HG02885 (cell line): ENCODE results near the gene VCX3A.
"Not testable (repeated sequence)": the region's sequence is repeated elsewhere in the genome, so short reads cannot be mapped to it uniquely, and the experiment has no call there.

Experiments
- ATAC-seq: cut with Tn5 transposase; IDR thresholded peaks from one replicate; pipeline ENCODE4 v1.9.1; 2021; ENCODE audit warnings: mild to moderate bottlenecking; ENCODE audit not compliant: unreplicated experiment, poor library complexity

VCX3A gene

DNA sequence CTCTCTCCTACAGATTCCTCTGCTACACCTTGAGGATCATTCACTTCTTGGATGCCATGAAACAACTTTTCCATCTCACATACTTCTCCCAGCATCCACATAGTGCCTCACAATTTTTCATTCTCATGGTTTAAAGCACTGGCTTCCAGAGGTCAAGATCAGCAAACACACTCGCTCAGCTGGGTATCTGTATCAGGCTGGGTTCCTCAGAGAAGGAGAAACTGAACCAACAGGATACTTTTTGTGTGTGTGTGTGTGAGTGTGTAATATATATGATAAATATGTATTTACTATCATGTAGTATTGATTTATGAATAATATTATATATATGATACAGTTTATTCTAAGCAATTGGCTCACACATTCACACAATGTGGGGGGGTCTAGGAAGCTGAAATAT is at the start of gene VCX3A:
TSS of gene VCX3A (minus strand) at position 101 of the 400 bp plus-strand sequence. CDS start 621 bp downstream, outside the sequence.
- not testable (repeated sequence) for ATAC-seq

DNA sequence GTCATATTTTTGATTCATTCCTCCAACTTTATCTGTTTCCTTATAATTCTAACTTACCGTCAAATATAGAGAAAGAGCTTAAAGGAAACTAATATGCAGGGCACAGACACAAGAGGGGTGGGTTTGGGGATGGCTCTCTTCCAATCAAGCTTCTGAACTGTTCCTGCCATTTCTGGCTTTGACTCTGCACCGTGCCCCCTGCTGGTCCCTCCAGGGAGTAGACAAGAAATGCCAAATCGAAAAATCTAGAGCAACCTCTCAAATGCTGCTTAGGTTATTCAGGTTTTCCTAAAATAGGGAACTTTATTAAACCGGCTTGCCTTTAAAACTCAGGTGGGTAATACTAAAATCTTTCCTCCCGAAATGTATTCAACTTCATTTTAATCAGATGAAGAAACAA is 39.8 kb upstream of the VCX3A start:
- ATAC-seq: no peak

DNA sequence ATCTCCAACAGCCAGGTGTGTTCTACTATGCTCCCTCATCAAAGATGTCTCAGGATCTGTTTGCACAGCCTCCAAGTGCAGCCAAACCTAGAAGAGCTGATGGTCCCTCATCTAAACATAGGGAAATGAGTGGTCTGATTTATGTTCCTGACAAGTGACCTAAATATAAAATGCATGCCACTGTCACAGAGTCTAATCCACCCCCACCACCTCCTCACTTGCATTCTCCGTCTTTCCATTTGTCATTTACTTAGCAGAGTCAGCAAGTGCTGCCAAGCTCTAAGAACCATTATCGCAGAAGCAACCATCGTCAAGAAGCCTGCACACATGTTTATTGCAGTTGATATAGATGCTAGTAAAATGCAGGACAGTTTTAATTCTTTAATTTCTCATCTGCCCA is 33.1 kb upstream of the VCX3A start:
- ATAC-seq: no peak

DNA sequence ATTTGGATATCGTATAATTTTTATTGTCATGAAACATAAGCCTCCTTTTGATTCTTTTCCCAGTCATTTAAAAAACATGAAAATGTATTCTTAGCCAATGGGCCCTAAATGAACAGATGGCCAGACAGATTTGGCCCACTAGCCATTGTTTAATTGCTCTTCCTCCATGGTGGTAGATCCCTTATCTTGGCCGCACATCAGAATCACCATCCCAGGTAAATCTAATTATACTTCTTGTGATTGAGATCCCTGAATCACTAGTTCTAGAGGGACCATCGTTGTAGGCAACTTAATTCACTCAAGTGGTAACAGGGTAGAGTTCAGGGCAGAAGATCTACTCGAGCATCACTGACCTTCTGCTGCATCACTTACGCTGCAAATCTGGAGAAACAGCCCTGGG is 24.1 kb upstream of the VCX3A start:
- ATAC-seq: no peak

DNA sequence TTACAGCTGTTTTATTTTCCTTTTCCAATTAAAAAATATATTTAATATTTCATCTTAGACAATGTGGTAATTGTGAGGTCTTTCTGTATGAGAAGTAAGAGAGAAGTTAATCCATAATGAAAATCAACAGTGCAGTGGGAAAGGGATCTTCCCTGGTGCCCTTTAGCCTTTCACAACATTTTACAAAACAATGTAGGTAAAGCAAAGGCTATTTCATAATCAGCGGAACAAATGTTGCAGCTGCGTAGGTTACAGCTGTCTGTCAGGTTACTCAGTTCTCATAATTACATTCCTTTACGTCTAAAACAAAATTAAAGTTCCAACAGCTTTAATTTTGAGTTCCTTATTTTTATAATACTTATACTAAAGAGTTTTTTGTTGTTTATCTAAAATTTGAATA is 22.8 kb upstream of the VCX3A start:
- no peak for ATAC-seq

DNA sequence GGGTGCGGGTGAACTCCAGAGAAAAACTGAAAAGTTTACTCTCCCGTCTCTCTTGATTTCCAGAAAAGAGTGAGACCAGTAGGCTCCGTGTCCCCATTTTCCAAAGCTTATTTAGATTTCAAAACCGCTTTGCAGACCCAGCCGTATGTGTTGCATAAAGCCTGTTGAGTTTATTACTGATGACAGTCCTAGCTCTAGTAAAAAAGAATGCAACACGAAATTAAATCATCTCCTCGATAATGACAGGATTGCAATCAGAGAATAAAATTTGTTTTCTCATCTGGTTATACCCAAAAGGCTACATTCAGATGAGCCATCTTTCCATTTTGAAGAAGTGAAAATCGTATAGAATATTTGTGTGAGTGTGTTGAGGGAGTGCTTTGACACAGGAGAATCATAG is 16.1 kb upstream of the VCX3A start:
- ATAC-seq: no peak

DNA sequence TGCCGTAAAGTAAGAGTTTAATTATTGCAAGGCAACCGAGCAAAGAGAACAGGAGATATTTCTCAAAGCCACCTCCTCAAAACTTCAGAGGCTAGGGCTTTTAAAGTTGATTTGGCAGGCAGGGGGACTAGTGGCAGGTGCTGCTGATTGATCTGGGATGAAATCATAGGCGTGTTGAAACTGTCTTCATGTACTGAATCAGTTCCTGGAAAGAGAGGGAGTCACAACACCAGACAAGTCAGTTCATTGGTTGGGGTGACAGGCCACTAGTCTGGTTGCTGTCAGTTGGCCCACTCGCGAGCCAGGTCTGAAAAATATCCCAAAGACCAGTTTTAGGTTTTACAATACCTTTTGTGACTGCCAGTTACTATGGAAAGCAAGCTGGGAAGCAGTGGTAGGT is 10.8 kb upstream of the VCX3A start:
- no peak for ATAC-seq

DNA sequence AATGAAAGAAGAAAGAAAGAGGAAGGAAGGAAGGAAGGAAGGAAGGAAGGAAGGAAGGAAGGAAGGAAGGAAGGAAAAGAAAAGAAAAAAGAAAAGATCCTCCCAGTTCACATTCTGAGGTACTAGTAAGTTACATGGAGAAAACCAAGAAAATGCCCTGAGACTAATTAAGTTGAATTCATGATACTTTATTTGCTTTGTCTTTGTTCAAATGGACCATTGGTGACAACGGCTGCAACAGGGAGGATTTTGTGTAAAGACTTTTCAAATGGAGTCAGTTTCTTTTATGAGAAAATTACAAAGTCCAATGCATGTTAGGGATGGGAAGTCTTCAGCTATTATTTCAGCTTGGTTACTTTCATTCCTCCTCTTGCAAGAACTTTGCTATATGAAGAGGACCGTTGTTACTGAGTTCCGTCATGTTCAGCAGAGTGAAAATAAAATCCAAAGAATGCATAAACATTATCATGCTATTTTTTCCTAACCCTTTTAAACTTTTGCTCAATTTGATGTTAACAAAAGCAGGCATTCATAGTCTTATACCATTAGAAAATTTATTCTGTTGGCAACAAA is 8.3 kb downstream of the VCX3A start:
- ATAC-seq: no peak

DNA sequence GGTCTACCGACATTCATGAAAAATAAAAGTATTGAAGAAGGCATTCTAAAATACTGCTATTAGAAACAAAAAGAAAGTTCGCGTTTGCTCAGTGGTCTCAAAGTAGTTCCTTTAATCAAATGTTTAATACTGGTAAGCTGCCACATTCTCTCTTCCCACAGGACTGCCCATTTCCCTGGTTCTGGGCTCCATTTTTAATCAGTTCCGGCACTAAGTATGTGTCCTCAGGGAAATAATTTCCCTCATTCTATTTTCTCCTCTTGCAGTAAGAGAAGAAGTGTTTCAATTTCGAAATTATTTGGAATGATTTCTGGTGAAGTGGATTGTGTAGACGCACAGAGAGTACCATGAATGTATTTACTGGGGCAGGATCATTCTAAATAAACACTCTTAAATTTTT is 17.5 kb downstream of the VCX3A start:
- no peak for ATAC-seq

DNA sequence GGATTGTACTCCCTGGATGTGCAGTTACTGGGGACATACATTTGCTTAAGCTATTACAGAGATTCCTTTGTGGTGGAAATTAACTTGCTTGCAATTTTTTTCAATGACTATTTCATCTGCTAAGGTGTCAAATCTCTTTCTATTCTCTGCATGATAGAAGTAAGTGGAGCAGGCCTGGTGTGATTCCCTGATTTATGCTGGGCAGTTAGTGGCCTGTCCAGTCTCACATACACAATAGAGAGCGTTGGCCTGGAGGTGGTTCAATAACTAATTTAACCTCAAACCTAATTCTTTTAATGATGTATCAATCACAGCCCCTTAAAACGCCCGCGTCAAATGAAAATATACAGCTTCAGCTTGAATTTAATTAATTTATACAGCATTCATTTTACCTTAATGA is 28.5 kb downstream of the VCX3A start:
- ATAC-seq: no peak

DNA sequence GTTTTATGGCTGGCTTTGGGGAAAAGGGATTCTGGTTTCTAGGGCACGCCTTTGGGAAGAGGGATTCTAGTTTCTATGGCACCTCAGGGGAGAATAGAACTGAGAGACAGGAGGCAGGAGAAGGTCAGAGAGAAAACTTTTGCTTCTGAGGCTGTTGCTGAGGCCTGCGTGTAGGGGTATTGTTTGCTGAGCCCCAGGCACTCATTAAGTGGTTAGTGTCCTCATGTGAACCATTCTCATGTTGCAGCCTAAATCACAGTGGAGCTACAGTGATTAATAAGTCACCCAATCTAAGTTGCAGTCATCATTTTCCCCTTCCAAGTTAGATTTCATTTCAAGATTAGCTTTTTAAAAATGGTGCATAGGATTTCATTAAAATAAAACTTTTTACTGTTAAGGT is 29.0 kb downstream of the VCX3A start:
- ATAC-seq: no peak

DNA sequence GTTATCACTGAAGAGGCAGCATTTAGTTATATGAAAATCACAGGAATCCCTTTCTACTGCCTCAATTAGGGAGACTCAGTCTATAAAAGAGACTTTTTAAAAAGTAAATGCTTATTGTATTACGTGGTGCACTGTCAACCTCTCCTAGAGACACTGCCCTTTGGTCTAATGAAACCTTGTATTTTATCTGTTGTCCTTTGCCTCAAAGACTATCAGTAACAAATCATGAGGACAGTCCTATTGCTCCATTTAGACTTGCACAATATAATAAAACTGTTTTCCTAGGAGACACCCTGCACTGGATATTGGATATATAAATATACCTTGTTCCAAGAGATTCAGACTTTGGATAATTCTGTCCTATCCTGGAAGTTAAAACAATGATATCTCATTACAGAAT is 34.2 kb downstream of the VCX3A start:
- ATAC-seq: no peak

DNA sequence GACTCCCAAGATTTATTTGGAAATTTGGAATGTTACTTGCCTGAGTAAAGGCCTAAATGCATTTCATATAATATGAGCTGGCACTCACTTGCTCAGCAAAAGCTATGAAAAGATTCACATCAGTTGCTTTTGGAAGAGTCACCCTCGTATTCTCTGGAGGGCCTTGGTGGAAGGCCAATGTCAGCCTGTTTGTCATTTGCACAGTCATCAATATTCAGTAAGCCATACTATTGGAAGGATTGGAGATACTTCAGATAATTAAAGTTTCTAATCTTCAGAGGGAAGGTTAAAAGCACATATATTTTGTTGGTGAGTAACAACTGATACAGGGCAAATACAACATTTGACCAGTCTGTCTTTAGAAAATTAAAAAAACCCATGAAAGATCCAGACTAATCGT is 36.6 kb downstream of the VCX3A start:
- no peak for ATAC-seq
